GM19035 (cell line): ENCODE measurements around the gene GMPR2.
"Not testable (repeated sequence)": the region's sequence is repeated elsewhere in the genome, so short reads cannot be mapped to it uniquely, and the experiment has no call there.

Experiments used
- ATAC-seq: cut with Tn5 transposase; IDR thresholded peaks from one replicate; pipeline ENCODE4 v1.9.1; 2021; ENCODE audit not compliant: unreplicated experiment

The GMPR2 gene

GRCh38 chr14:24228902-24229301 is 3.8 kb upstream of the GMPR2 start:
- ATAC-seq = no peak

GRCh38 chr14:24231263-24232120 is 1.2 kb upstream of the GMPR2 start:
- ATAC-seq = no peak

- peak; percentile 79 for ATAC-seq
Measured at GRCh38 chr14:24232121-24232644, 546 bp upstream of the GMPR2 start, which contains the start of gene NEDD8. Gene NEDD8 (minus strand): TSS chr14:24232367. CDS start chr14:24232267, 100 bp downstream.

- no peak for ATAC-seq
Measured at GRCh38 chr14:24233538-24233866, 773 bp downstream of the GMPR2 start.

GRCh38 chr14:24234095-24235005 is 1.6 kb downstream of the GMPR2 start:
- ATAC-seq = no peak

- no peak for ATAC-seq
Measured at GRCh38 chr14:24235804-24236688, 3.3 kb downstream of the GMPR2 start.

- no peak for ATAC-seq
Measured at GRCh38 chr14:24236689-24237462, 4.1 kb downstream of the GMPR2 start.

- ATAC-seq = no peak
Measured at GRCh38 chr14:24237463-24237955, 4.8 kb downstream of the GMPR2 start.

GRCh38 chr14:24238123-24238522 is 5.4 kb downstream of the GMPR2 start:
- no peak for ATAC-seq

GRCh38 chr14:24238527-24239037 is 5.9 kb downstream of the GMPR2 start:
- no peak for ATAC-seq

GRCh38 chr14:24240110-24240918 is 7.6 kb downstream of the GMPR2 start:
- no peak for ATAC-seq

GRCh38 chr14:24241829-24242443 is 9.2 kb downstream of the GMPR2 start:
- ATAC-seq = peak; percentile 76

GRCh38 chr14:24243336-24243836 is 10.7 kb downstream of the GMPR2 start:
- peak; percentile 0 for ATAC-seq

GRCh38 chr14:24245350-24245749 is 12.6 kb downstream of the GMPR2 start:
- not testable (repeated sequence) for ATAC-seq

GRCh38 chr14:24246765-24247212 is 14.1 kb downstream of the GMPR2 start:
- ATAC-seq = no peak

GRCh38 chr14:24247422-24247821 is 14.7 kb downstream of the GMPR2 start:
- ATAC-seq = no peak

GRCh38 chr14:24249230-24250021 is 16.7 kb downstream of the GMPR2 start:
- ATAC-seq = no peak
